Left ventricle myocardium inferior (tissue), 1 donor: ENCODE data around the gene AIG1. TPM values are rescaled to one million over a fixed set of nuclear protein-coding genes. Genes with fewer than 3 reads are reported as not detected.

Experiments used
- DNase-seq: peaks from one replicate; pipeline ENCODE4 v3.0.0-alpha.2; 2020
- H3K27ac ChIP-seq: fragments of 200-600 bp; replicated peaks from 2 replicates; pipeline ENCODE4 v1.8.0; 2021
- H3K27me3 ChIP-seq: fragments of 200-600 bp; 2 replicates; pipeline ENCODE4 v1.8.0; 2021; ENCODE audit warnings: low read depth
- H3K36me3 ChIP-seq: fragments of 200-600 bp; 2 replicates; pipeline ENCODE4 v1.8.0; 2021
- H3K4me1 ChIP-seq: fragments of 200-600 bp; 2 replicates; pipeline ENCODE4 v1.8.0; 2021
- H3K4me3 ChIP-seq: fragments of 200-600 bp; 2 replicates; pipeline ENCODE4 v1.8.0; 2021; ENCODE audit warnings: mild to moderate bottlenecking, moderate library complexity
- H3K9me3 ChIP-seq: fragments of 200-600 bp; replicated peaks from 2 replicates; pipeline ENCODE4 v1.8.0; 2021
- CTCF ChIP-seq: fragments of 200-600 bp; IDR thresholded peaks from 2 replicates; pipeline ENCODE4 v1.8.0; 2021; ENCODE audit warnings: antibody characterized with exemption, mild to moderate bottlenecking, borderline replicate concordance
- intact Hi-C: fragments of 100-400 bp; cut with micrococcal nuclease; formaldehyde crosslinking; loops from one replicate; pipeline ENCODE4 v1.11.0; 2022
- total RNA-seq: library from RNA; stranded (reverse); fragmentation: NEBNext Ultra II Directional; extraction: Animal tissue kit (Norgen Biotek cat#: 25700); gene quantifications from one replicate; pipeline ENCODE4 v1.2.1, GENCODE V29; 2021
- donor health status: DM: no; HTN: yes; CAD: no; lungs with severe emphysema.

AIG1 gene
- total RNA-seq, 1 donor from 2014 or later, result 76.5 TPM

GRCh38 chr6:143112084-143112768, 51.5 kb downstream of the AIG1 start:
- no peak for DNase-seq
- H3K4me1 ChIP-seq, result peaks cover 20% of the 10 kb centered on the region
- H3K9me3 ChIP-seq, result no peaks in the 10 kb centered on the region
- H3K27ac ChIP-seq, result no peak overlapping the region
- no peaks in the 10 kb centered on the region for H3K27me3 ChIP-seq
- H3K36me3 ChIP-seq, result no peaks in the 10 kb centered on the region
- intact Hi-C loops, result no loop called here
- no peak overlapping the region for H3K4me3 ChIP-seq
- no peak for TF ChIP-seq CTCF

- TF ChIP-seq CTCF, result no peak
- no peak for DNase-seq
- Histone ChIP-seq H3K27ac (no peak overlapping the region), H3K4me3 (no peak overlapping the region), H3K36me3 (no peaks in the 10 kb centered on the region), H3K27me3 (no peaks in the 10 kb centered on the region), H3K4me1 (peaks cover 14% of the 10 kb centered on the region), H3K9me3 (no peaks in the 10 kb centered on the region)
- intact Hi-C loops, result no loop called here
Measured at GRCh38 chr6:143112837-143113236, 52.1 kb downstream of the AIG1 start.

- no peaks in the 10 kb centered on the region for H3K27me3 ChIP-seq
- no peak for DNase-seq
- no peak overlapping the region for H3K27ac ChIP-seq
- peaks cover 4% of the 10 kb centered on the region for H3K9me3 ChIP-seq
- intact Hi-C loops, result no loop called here
- peaks cover 6% of the 10 kb centered on the region for H3K4me1 ChIP-seq
- H3K36me3 ChIP-seq, result no peaks in the 10 kb centered on the region
- no peak overlapping the region for H3K4me3 ChIP-seq
- TF ChIP-seq CTCF, result no peak
Measured at GRCh38 chr6:143115728-143116127, 55.0 kb downstream of the AIG1 start.

- no peak for DNase-seq
- intact Hi-C loops, result no loop called here
- Histone ChIP-seq H3K27ac (no peak overlapping the region), H3K4me1 (peaks cover 6% of the 10 kb centered on the region), H3K36me3 (no peaks in the 10 kb centered on the region), H3K9me3 (peaks cover 7% of the 10 kb centered on the region), H3K27me3 (no peaks in the 10 kb centered on the region), H3K4me3 (no peak overlapping the region)
- TF ChIP-seq CTCF, result no peak
Measured at GRCh38 chr6:143117108-143117507, 56.4 kb downstream of the AIG1 start.

GRCh38 chr6:143119260-143119659, 58.6 kb downstream of the AIG1 start:
- H3K27ac ChIP-seq, result no peak overlapping the region

More at GRCh38 chr6:143119260-143119659, 58.6 kb downstream of the AIG1 start:
- H3K9me3 ChIP-seq, result peaks cover 7% of the 10 kb centered on the region
- H3K27me3 ChIP-seq, result no peaks in the 10 kb centered on the region
- no peak overlapping the region for H3K4me3 ChIP-seq
- intact Hi-C loops, result no loop called here
- no peaks in the 10 kb centered on the region for H3K4me1 ChIP-seq
- DNase-seq, result no peak
- H3K36me3 ChIP-seq, result no peaks in the 10 kb centered on the region
- no peak for TF ChIP-seq CTCF
